A549 (cell line): ENCODE measurements around the gene ELANE. TPM values are rescaled to one million over a fixed set of nuclear protein-coding genes. Genes with fewer than 3 reads are reported as not detected.

Source experiments
- ATAC-seq, 2 experiments: fragments of 200-7000 bp in 1 of 2; fragments of >200 bp in 1 of 2; cut with Nextera tagmentation in 1 of 2; cut with Tn5 transposase in 1 of 2; 3 replicates each; pipeline versions ENCODE4 v1.8.0 to v1.9.1; 2018 to 2020; ENCODE audit warnings: mild to moderate bottlenecking in 1 of 2, moderate library complexity in 1 of 2
- CTCF ChIA-PET: fragments of 300-600 bp; sonication (Branson Sonifier 250); formaldehyde crosslinking; extraction: SDS; loops from one replicate; lab custom pipeline; 2021; ENCODE audit warnings: antibody characterized with exemption, inconsistent platforms; lab: Yijun Ruan, JAX
- POLR2A ChIA-PET: fragments of 350-600 bp; formaldehyde crosslinking; extraction: SDS; loops from one replicate; lab custom pipeline; 2021; ENCODE audit warnings: antibody characterized with exemption, inconsistent platforms; lab: Yijun Ruan, JAX
- DNase-seq, 2 experiments: peaks; one replicate each; pipeline versions ENCODE4 v3.0.0 to v3.0.0-alpha.2; 2011 to 2016; ENCODE audit warnings: low read depth in 1 of 2, low spot score in 1 of 2
- FAIRE-seq: peaks from 2 replicates; lab custom pipeline; 2011; peaks lifted over from hg19 to GRCh38; lab: Jason Lieb, UNC
- H3K27ac ChIP-seq, 2 experiments: fragments of >200 bp; sonication (Bioruptor Twin); formaldehyde crosslinking; 3 replicates each; pipeline ENCODE4 v1.5.1; 2016 to 2017
- H3K4me1 ChIP-seq: fragments of >200 bp; sonication (Bioruptor Twin); formaldehyde crosslinking; 3 replicates; pipeline ENCODE4 v1.6.1; 2016
- H3K4me2 ChIP-seq: fragments of >200 bp; sonication (Bioruptor Twin); formaldehyde crosslinking; 3 replicates; pipeline ENCODE4 v1.6.1; 2016
- H3K4me3 ChIP-seq: fragments of >200 bp; sonication (Bioruptor Twin); formaldehyde crosslinking; 3 replicates; pipeline ENCODE4 v1.5.1; 2016
- H3K9me3 ChIP-seq: fragments of >200 bp; sonication (Bioruptor Twin); formaldehyde crosslinking; 3 replicates; pipeline ENCODE4 v1.6.1; 2016
- CBX8 ChIP-seq: fragments of 200-600 bp; sonication (generic); IDR thresholded peaks from 2 replicates; pipeline ENCODE4 v1.6.1; 2016
- CEBPB ChIP-seq, 2 experiments: fragments of >200 bp in 1 of 2; sonication (Bioruptor Twin) in 1 of 2; formaldehyde crosslinking in 1 of 2; IDR thresholded peaks; 2 replicates each; pipeline ENCODE4 v1.6.1; 2012 to 2016
- CHD2 ChIP-seq: fragments of 150-350 bp; IDR thresholded peaks from 2 replicates; pipeline ENCODE4 v1.6.1; 2014; ENCODE audit warnings: low read length; ENCODE audit not compliant: partially characterized antibody
- E2F6 ChIP-seq: IDR thresholded peaks from 2 replicates; pipeline ENCODE4 v1.6.1; 2012; ENCODE audit warnings: low read depth, borderline replicate concordance
- ELK1 ChIP-seq: fragments of 150-350 bp; IDR thresholded peaks from 2 replicates; pipeline ENCODE4 v1.6.1; 2014; ENCODE audit warnings: low read depth, mild to moderate bottlenecking, low read length
- FOSB ChIP-seq: fragments of 250-450 bp; sonication (Bioruptor Pico); IDR thresholded peaks from 2 replicates; pipeline ENCODE4 v1.5.0; 2020; ENCODE audit warnings: mild to moderate bottlenecking, moderate library complexity
- FOSL2 ChIP-seq, 2 experiments: fragments of 450-650 bp in 1 of 2; fragments of >200 bp in 1 of 2; sonication (Bioruptor Twin) in 1 of 2; formaldehyde crosslinking; IDR thresholded peaks; 2 replicates each; pipeline versions ENCODE4 v1.5.0 to v1.6.1; 2016 to 2020; ENCODE audit warnings: mild to moderate bottlenecking in 1 of 2, moderate library complexity in 1 of 2
- GATA3 ChIP-seq: IDR thresholded peaks from 2 replicates; pipeline ENCODE4 v1.6.1; 2012; ENCODE audit warnings: borderline replicate concordance
- HEYL ChIP-seq: fragments of 250-450 bp; sonication (Bioruptor Pico); IDR thresholded peaks from 2 replicates; pipeline ENCODE4 v1.8.0; 2021; ENCODE audit warnings: mild to moderate bottlenecking, moderate library complexity
- HOXA7 ChIP-seq: fragments of 250-450 bp; sonication (Bioruptor Pico); IDR thresholded peaks from 2 replicates; pipeline ENCODE4 v1.5.0; 2020; ENCODE audit warnings: mild to moderate bottlenecking, moderate library complexity
- JUNB ChIP-seq: fragments of >200 bp; sonication (Bioruptor Twin); formaldehyde crosslinking; IDR thresholded peaks from 2 replicates; pipeline ENCODE4 v1.6.1; 2016
- KDM1A ChIP-seq: fragments of 200-600 bp; sonication (generic); IDR thresholded peaks from 2 replicates; pipeline ENCODE4 v1.6.1; 2016; ENCODE audit warnings: low read depth, mild to moderate bottlenecking
- MAFK ChIP-seq: fragments of 450-650 bp; IDR thresholded peaks from 2 replicates; pipeline ENCODE4 v1.6.1; 2014; ENCODE audit not compliant: partially characterized antibody
- MAZ ChIP-seq: fragments of 150-350 bp; IDR thresholded peaks from 2 replicates; pipeline ENCODE4 v1.6.1; 2014; ENCODE audit warnings: antibody characterized with exemption, low read depth, low read length, borderline replicate concordance
- MYC ChIP-seq: IDR thresholded peaks from 2 replicates; pipeline ENCODE4 v1.6.1; 2012; ENCODE audit warnings: mild to moderate bottlenecking, inconsistent platforms, low read length, improper control_type of control experiment, borderline replicate concordance
- NPAS2 ChIP-seq: fragments of 250-450 bp; sonication (Bioruptor Pico); IDR thresholded peaks from 2 replicates; pipeline ENCODE4 v1.8.0; 2022; ENCODE audit warnings: mild to moderate bottlenecking, moderate library complexity, borderline replicate concordance
- NR3C1 ChIP-seq: fragments of >200 bp; sonication (Bioruptor Twin); formaldehyde crosslinking; IDR thresholded peaks from 3 replicates; pipeline ENCODE4 v1.6.1; 2017
- POLR2A ChIP-seq: IDR thresholded peaks from 2 replicates; pipeline ENCODE4 v1.6.1; 2012; ENCODE audit warnings: mild to moderate bottlenecking, low read length
- RAD21 ChIP-seq, 2 experiments: fragments of >200 bp in 1 of 2; sonication (Bioruptor Twin) in 1 of 2; formaldehyde crosslinking in 1 of 2; IDR thresholded peaks in 1 of 2; conservative IDR thresholded peaks in 1 of 2; 2 replicates in 1 of 2; 3 replicates in 1 of 2; pipeline ENCODE4 v1.6.1; 2012 to 2018; ENCODE audit warnings: inconsistent platforms in 1 of 2
- RFX5 ChIP-seq: fragments of 450-650 bp; IDR thresholded peaks from 2 replicates; pipeline ENCODE4 v1.7.1; 2014; ENCODE audit warnings: antibody characterized with exemption, mild to moderate bottlenecking, moderate library complexity
- SMC3 ChIP-seq: fragments of >200 bp; sonication (Bioruptor Twin); formaldehyde crosslinking; IDR thresholded peaks from 3 replicates; pipeline ENCODE4 v1.6.1; 2018; ENCODE audit warnings: inconsistent platforms
- TP53 ChIP-seq: fragments of 250-450 bp; sonication (Bioruptor Pico); IDR thresholded peaks from 2 replicates; pipeline ENCODE4 v1.5.0; 2021; ENCODE audit warnings: mild to moderate bottlenecking, moderate library complexity
- ZC3H11A ChIP-seq: fragments of 450-650 bp; IDR thresholded peaks from 2 replicates; pipeline ENCODE4 v1.6.1; 2014; ENCODE audit warnings: antibody characterized with exemption, mild to moderate bottlenecking
- ZFP36 ChIP-seq: fragments of 450-650 bp; IDR thresholded peaks from 2 replicates; pipeline ENCODE4 v1.6.1; 2014; ENCODE audit warnings: borderline replicate concordance; ENCODE audit not compliant: partially characterized antibody
- WGBS: methylation state at CpG from one replicate; pipeline ENCODE4 v1.1.6; 2017; ENCODE audit errors: missing lambda C conversion rate; 5-methylcytosine and 5-hydroxymethylcytosine counted together
- polyA plus RNA-seq, 4 experiments: library from polyadenylated mRNA; depleted of rRNA in 3 of 4; stranded (reverse); fragments of >200 nt; fragmentation: RNase III in 1 of 4; extraction: RNeasy Plus Mini Kit Qiagen cat#74134 plus additional on column Dnase treatment in 1 of 4; gene quantifications; 2 replicates in 3 of 4; 3 replicates in 1 of 4; pipeline ENCODE4 v1.2.3, GENCODE V29; 2011 to 2017
- TF ChIP-seq, protein P1 (sequence below): fragments of 200-600 bp; sonication (generic); IDR thresholded peaks from 2 replicates; pipeline ENCODE4 v1.6.1; 2016; ENCODE audit warnings: antibody characterized with exemption, mild to moderate bottlenecking, moderate library complexity
- TF ChIP-seq, protein P2 (sequence below): fragments of >200 bp; sonication (Bioruptor Twin); formaldehyde crosslinking; IDR thresholded peaks from 2 replicates; pipeline ENCODE4 v1.6.1; 2016

The ELANE gene
- polyA plus RNA-seq, 2 of the 4 experiments (the other 2 are of a cell fraction): 0.15 to 0.35 TPM

GRCh38 chr19:815079-815774 lies 36.9 kb upstream of the ELANE start:
- Histone ChIP-seq H3K9me3 (no peaks in the 10 kb centered on the region), H3K4me3 (no peak overlapping the region)
- ChIA-PET CTCF (interaction anchor here (1.1 kb wide), 1 partner anchor 16 kb away, joined by 4 read pairs; no protein-coding TSS in a partner anchor), POLR2A (no interaction called here)
- TF ChIP-seq MAFK (no peak), NPAS2 (CRISPR knock-in tag) (no peak), CBX8 (no peak), HOXA7 (CRISPR knock-in tag) (no peak), CEBPB (IDR thresholded peaks at IDR 0.05) (no peak), E2F6 (no peak), RFX5 (no peak), FOSL2 (IDR thresholded peaks at IDR 0.05) (no peak), FOSL2 (CRISPR knock-in tag; IDR thresholded peaks at IDR 0.05) (no peak), KDM1A (no peak), SMC3 (no peak), ZFP36 (no peak), RAD21 (conservative IDR thresholded peaks at IDR 0.05 in 1 of 2, IDR thresholded peaks at IDR 0.05 in 1 of 2) (no peak), ELK1 (no peak), NR3C1 (no peak), ZC3H11A (no peak), CHD2 (no peak)
- TF ChIP-seq, protein P1, sequence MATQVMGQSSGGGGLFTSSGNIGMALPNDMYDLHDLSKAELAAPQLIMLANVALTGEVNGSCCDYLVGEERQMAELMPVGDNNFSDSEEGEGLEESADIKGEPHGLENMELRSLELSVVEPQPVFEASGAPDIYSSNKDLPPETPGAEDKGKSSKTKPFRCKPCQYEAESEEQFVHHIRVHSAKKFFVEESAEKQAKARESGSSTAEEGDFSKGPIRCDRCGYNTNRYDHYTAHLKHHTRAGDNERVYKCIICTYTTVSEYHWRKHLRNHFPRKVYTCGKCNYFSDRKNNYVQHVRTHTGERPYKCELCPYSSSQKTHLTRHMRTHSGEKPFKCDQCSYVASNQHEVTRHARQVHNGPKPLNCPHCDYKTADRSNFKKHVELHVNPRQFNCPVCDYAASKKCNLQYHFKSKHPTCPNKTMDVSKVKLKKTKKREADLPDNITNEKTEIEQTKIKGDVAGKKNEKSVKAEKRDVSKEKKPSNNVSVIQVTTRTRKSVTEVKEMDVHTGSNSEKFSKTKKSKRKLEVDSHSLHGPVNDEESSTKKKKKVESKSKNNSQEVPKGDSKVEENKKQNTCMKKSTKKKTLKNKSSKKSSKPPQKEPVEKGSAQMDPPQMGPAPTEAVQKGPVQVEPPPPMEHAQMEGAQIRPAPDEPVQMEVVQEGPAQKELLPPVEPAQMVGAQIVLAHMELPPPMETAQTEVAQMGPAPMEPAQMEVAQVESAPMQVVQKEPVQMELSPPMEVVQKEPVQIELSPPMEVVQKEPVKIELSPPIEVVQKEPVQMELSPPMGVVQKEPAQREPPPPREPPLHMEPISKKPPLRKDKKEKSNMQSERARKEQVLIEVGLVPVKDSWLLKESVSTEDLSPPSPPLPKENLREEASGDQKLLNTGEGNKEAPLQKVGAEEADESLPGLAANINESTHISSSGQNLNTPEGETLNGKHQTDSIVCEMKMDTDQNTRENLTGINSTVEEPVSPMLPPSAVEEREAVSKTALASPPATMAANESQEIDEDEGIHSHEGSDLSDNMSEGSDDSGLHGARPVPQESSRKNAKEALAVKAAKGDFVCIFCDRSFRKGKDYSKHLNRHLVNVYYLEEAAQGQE: no peak
- TF ChIP-seq, all 56 proteins: peak for 0
- ATAC-seq (peak; percentile 20 to 28), DNase-seq (no peak), FAIRE-seq (no peak)
- Histone ChIP-seq H3K4me2 (no peak overlapping the region), H3K4me1 (no peaks in the 10 kb centered on the region), H3K27ac (no peak overlapping the region)
- 94% methylated on average over 17 of the region's 47 CpGs for WGBS

GRCh38 chr19:815775-816499 lies 36.2 kb upstream of the ELANE start:
- H3K4me2 ChIP-seq: no peak overlapping the region
- FAIRE-seq: no peak
- CTCF ChIA-PET: interaction anchor here (1.1 kb wide), 1 partner anchor 17 kb away, joined by 4 read pairs; no protein-coding TSS in a partner anchor
- H3K4me3 ChIP-seq: no peak overlapping the region
- no peak for DNase-seq
- H3K4me1 ChIP-seq: no peaks in the 10 kb centered on the region
- POLR2A ChIA-PET: no interaction called here
- ATAC-seq: peak; percentile 6 to 16; a peak in 4 of 6 replicates
- H3K27ac ChIP-seq: no peak overlapping the region
- 94% methylated on average over 12 of the region's 13 CpGs for WGBS
- H3K9me3 ChIP-seq: no peaks in the 10 kb centered on the region
- no peak for TF ChIP-seq TP53 (CRISPR knock-in tag)
- TF ChIP-seq FOSL2 (IDR thresholded peaks at IDR 0.05): no peak
- no peak for TF ChIP-seq FOSL2 (CRISPR knock-in tag; IDR thresholded peaks at IDR 0.05)
- TF ChIP-seq GATA3: no peak
- no peak for TF ChIP-seq MYC
- TF ChIP-seq MAFK: no peak
- TF ChIP-seq JUNB: no peak
- TF ChIP-seq RFX5: no peak
- TF ChIP-seq, protein P1: no peak
- TF ChIP-seq FOSB (CRISPR knock-in tag): no peak
- TF ChIP-seq, protein P2, sequence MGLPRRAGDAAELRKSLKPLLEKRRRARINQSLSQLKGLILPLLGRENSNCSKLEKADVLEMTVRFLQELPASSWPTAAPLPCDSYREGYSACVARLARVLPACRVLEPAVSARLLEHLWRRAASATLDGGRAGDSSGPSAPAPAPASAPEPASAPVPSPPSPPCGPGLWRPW: no peak
- no peak for TF ChIP-seq POLR2A
- TF ChIP-seq MAZ: no peak
- TF ChIP-seq HEYL (CRISPR knock-in tag): no peak
- TF ChIP-seq ZFP36: no peak
